HG03342 (cell line): ENCODE measurements around the gene LOC101059915.

ENCODE experiments used
- ATAC-seq: cut with Tn5 transposase; IDR thresholded peaks from one replicate; pipeline ENCODE4 v1.9.1; 2021; ENCODE audit warnings: mild to moderate bottlenecking, moderate library complexity; ENCODE audit not compliant: unreplicated experiment

Gene LOC101059915

DNA sequence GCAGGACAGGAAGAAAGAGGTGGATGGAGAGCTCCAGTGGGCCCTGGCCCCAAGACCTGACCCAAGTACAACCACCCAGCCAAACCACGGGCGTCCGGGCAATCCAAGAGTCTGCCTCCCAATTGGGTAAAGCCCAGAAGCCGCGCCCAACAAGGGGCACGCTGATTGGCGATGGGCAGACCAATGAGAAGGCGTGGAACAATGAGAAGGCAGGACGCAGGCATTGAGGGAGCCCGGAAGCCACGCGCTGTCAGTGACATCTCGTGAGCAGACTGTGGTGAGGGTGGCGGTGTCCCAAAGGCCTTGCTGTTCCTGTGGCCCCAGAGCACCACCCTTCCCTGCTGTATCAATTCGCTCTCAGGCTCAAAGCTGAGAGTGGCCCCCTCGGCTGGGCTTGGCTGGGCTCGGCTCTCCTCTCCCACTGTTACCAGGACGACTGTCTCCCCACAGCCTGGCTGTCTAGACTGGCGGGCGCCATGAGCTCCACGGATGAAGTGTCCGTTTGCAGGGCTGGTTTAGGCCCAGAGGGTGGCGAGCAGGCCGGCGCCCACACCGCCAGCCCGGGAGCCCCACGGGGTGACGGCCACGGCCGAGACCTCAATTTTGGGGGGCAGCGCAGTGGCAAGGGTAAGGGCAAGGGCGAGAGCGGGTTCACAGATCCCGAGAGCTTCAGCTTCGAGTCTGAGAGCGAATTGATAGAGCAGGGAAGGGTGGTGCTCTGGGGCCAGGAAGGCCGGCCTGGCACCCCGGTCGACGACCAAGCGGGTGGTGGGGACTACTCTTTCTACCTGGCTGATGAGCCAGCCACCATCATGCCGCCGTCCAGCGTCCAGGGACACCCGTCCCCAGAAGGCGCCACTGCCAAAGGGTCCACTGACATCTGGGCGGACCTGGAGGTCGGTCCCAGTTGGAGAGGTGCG lies at the start of gene LOC101059915:
Gene LOC101059915, plus strand, starts transcription at position 219 of the 920 bp plus-strand sequence.
- no peak for ATAC-seq

DNA sequence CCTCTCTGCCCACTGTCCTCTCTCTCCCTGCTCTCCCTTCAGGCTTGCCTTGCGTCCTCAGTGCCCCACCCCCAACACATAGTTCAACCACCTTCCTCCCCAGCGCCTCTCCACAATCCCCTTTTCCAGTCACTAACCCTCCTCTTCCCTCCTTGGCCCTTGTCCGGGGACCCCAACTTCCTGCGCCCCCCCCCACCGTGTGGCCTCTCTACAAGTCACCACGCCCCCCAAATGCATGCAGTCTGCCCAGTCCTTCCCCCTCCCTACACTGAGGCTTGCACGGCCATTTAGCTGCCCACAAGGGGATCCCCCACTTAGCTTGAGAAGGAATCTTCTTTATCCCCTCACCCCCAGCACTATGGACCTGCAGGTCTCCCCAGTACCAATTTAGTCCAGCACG lies 49.6 kb upstream of the LOC101059915 start:
- no peak for ATAC-seq

DNA sequence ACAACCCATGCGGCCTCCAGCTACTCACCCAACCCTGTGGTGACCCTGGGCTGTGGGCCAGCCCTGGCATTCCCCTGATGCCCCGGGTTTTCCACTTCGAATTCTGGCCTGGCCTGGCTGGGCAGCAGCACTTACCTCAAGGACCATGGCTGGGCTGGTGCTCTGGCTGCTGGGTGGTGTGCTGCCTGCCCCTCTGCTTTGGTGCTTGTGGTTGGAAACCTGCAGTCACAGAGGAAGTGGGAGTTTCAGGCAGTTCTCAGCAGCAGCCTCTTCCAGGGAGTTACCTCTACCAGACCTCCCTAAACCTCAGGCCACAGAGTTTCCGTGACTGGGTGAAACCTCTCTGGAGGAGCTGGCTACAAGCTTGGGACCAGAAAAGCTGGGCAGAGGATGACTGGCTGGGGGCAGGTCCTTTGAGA lies 49.0 kb upstream of the LOC101059915 start, which contains the start of gene CXCR3:
Gene CXCR3, minus strand, starts transcription at position 209 of the 419 bp plus-strand sequence. Its CDS starts 62 bp downstream, at position 147.
- peak; percentile 41 for ATAC-seq

GRCh38 chrX:71618787-71619186 lies 48.6 kb upstream of the LOC101059915 start:
- ATAC-seq, result no peak

DNA sequence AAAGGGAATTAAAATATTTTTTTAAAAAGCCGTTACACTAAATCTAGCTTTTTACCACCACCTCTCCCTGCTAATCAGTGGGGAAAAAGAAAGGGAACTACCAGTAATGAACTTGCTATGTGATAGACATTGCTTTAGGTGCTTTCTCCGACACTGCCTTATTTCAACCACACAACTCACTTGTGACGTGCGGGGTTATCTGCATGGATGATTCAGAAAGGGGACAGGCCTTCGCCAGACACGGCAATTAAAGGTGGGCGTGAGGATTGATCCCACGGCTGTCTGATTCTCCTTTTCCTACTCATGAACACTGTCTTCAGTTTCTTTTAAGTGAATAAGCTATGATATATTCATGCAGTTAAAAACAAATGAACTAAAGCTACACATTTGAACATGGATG lies 48.2 kb upstream of the LOC101059915 start:
- no peak for ATAC-seq

DNA sequence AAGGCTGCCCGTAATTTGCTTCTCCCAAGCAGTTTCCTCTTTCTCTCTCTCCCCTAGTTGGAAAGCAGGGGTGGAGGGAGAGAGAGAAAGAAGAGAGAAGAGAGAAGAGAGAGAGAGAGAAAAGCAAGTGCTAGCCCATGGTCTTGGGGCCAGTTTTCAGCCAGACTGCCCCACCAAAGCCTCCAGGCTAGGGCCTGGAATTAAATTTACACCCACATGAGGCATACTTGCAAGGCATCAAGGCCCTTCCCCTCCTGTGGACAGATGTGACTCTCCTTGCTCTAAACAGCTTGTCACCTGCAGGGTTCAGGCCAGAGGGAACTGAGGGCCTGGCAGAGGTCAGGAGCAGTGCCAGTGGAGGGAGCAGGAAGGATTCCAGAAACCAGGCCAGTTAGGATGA lies 47.4 kb upstream of the LOC101059915 start:
- ATAC-seq, result no peak

- no peak for ATAC-seq
Measured at GRCh38 chrX:71621603-71622002, 45.7 kb upstream of the LOC101059915 start.

DNA sequence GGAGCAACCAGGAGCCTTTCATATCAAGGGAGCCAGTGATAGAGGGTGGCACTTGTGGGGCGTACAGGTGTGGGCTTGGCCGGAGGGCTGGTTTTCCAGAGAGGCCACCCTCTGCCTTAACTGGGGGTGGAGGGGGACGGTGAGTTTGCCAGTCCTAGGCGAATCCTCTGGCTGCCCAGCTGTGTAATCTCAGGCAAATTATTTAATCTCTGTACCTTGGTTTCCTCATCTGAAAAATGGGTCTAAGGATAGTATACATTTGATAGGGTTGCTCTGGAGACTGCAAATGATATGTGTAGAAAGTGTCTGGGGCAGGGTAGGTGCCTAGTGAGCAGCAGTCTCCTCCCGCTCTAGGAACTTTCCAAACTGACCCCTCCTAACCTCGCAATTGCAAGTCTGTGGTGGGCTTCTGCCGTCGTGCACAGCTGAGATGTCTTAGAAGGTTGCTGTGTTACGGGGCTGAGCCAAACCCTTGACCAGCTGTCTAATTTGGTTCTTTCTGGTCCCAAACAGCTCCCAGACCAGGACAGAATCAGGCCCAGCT lies 45.2 kb upstream of the LOC101059915 start:
- ATAC-seq, result no peak

- peak; percentile 52 for ATAC-seq
Measured at GRCh38 chrX:71622576-71623450, 44.5 kb upstream of the LOC101059915 start.

DNA sequence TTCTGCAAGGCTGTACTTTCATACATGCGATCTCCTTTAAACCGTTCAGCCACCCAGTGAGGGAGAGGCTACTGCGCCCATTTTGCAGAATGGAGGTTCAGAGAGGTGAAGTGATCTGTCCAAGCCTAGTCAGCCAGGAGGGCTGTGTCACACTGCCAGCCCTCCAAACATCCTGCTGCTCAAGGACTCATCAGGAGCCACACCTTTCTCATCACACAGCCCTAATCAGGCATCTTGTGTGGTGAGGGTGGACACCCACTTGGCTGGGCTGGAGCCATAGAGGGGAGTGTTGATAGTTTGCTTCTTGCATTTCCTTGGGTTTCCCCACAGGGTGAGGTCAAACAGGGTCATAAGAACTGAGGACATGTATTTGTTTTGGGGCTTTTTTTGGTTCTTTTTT lies 43.6 kb upstream of the LOC101059915 start:
- ATAC-seq, result no peak

DNA sequence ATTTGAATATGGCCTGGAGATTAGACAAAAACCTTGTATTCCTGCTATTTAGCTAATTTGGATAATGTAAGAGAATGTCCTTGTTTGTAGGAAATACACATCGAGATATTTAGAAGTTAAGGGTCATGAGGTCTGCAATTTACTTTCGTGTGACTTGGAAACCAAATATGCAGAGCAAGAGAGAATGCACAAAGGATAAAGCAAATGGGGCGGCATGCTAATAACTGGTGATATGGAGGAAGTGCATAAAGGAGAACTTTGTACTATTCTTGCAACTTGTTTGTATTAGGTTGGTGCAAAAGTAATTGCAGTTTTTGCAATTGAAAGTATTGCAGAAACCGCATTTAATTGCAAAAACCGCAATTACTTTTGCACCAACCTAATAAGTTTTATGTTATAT lies 41.9 kb upstream of the LOC101059915 start:
- no peak for ATAC-seq

GRCh38 chrX:71626576-71626975 lies 40.8 kb upstream of the LOC101059915 start:
- no peak for ATAC-seq

GRCh38 chrX:71627588-71628404 lies 39.5 kb upstream of the LOC101059915 start:
- no peak for ATAC-seq

DNA sequence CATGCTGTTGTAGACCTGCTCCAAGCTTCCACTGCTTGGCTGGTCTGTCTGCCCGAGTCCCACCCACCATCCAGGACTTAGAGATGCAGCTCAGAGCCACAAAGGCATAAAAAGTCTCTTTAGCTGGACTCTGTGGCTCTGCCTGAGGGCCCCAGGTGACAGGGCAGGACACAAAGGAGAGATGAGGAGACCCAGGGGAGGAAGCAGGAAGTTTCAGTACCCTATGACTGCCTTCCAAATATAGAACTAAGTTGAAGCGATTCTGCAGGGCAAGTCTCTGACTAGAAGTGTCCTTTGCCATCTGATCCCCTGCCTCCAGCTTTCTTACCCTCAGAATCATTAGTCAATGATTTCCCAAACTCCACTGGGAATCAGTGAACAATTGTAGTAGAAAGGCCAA lies 37.9 kb upstream of the LOC101059915 start:
- no peak for ATAC-seq

DNA sequence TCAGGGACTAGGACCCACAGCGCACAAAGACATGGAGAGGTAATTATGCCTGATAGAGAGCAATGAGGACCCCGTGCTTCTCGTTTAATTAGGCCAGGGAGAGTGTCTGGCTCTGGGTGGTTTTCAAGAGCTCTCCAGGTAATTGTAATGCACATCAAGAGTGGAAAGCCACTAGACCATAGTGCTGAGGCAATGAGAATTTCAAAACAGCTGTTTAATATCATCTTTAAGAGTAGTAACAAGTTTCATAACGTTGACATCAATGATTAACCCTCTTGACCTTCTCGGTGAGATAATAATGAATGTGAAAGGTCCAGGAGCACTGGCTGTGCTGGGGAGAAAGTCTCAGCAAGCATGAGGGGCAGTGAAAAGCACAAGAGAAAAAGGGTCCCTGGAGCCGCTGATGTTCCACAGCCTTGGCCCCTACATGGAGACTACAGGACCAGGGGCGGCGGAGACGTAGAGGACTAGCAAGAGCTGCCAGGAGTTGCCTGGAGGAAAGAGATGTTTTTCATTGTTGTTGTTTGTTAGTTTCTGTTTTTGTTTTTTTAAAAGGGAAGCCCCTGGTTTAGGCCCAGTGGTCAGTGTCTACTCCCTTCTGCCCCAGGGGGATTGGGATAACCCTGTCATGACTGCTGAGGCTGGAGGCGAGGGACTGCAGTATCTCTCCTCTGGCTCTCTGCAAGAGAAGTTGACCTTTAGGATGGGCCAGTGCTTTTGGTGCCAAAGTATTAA lies 34.3 kb upstream of the LOC101059915 start:
- peak; percentile 53 for ATAC-seq

GRCh38 chrX:71634366-71634765 lies 33.0 kb upstream of the LOC101059915 start:
- no peak for ATAC-seq

DNA sequence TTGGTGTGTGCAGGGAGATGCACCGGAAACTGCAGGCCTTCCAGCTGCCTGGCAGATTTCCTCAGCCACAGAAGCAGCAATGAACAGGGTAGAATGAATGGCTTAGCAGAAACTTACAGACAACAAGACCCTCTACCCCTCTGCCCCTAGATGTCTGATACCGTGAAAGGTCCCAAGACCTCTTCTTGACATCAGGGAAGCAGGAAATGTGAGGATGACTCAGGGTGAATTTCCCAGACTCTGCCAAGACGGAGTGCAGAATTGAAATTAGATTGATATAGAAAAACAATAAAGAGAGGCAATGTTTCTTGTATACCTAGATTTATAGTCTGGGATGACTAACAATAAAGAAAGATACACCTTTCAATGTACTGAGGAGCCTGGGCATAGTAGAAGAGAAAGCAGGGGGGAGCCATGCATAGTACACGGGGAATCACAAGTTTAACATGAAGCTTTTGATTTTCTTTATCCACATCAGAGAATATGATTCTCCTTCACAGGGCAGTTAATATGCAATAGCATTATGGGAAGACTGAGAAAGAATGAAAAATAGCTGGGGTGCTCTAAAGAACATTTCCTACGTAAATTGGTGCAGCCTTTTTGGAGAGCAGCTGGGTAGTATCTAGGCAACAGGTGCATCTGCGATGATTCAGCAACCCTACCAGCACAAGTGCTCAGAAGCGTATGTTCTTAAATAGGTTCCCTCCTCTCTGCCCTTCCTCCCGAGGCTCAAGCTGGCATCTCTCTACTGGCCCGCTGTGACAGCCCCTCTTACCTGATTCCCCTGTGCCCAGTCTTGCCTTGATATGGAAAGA lies 30.7 kb upstream of the LOC101059915 start:
- no peak for ATAC-seq

GRCh38 chrX:71637253-71637618 lies 30.1 kb upstream of the LOC101059915 start:
- no peak for ATAC-seq

DNA sequence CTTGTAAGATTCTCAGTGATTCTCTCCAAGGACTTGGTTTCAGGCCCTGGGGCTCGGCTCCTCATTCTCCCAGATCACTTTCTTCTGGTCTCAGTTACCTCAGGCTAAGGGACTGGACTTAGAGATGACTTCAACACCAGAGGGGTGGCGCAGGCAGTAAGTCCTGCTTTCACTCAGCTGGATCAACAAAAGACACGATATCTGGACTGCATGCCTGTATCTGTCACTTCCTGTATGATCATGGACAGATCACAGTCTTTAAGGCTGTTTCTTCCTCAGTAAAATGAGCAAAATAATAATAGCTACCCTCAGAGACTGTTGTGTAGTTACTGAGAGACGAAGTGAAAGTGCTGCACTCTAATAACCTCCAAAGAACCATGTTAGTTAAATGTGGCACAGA lies 29.5 kb upstream of the LOC101059915 start:
- peak; percentile 51 for ATAC-seq
